Measurements from ENCODE around the gene C2CD2L. TPM values are rescaled to one million over a fixed set of nuclear protein-coding genes. Genes with fewer than 3 reads are reported as not detected.

C2CD2L gene
- total RNA-seq, 1 donor from 2014 or later, result 12.1 TPM

DNA sequence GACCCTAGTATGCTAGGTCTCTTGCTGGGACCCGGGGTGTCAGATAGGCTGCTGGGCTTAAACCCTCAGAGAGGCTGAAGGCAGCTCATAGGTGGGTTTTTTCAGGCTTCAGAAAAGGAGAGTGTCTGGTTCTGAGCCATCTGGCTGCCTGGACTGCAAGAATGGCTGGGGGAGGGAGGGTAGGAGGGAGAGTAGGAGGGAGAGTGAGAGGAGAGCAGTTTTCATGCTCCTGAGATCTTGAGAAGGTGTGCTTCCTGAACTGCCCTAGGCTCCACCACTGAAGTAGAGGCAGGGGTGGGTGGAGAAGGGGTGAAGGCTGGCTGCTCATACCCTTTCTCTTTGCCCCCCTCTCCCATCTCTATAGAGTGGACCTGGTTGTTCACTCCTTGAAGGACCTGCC lies 17.8 kb upstream of the C2CD2L start:
- TF ChIP-seq, protein P1, sequence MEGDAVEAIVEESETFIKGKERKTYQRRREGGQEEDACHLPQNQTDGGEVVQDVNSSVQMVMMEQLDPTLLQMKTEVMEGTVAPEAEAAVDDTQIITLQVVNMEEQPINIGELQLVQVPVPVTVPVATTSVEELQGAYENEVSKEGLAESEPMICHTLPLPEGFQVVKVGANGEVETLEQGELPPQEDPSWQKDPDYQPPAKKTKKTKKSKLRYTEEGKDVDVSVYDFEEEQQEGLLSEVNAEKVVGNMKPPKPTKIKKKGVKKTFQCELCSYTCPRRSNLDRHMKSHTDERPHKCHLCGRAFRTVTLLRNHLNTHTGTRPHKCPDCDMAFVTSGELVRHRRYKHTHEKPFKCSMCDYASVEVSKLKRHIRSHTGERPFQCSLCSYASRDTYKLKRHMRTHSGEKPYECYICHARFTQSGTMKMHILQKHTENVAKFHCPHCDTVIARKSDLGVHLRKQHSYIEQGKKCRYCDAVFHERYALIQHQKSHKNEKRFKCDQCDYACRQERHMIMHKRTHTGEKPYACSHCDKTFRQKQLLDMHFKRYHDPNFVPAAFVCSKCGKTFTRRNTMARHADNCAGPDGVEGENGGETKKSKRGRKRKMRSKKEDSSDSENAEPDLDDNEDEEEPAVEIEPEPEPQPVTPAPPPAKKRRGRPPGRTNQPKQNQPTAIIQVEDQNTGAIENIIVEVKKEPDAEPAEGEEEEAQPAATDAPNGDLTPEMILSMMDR (IDR thresholded peaks at IDR 0.05), result no peak
- DNase-seq (ENCODE audit: low spot score), result no peak
- H3K27ac Mint-ChIP-seq (ENCODE audit: unreplicated experiment), result no peak overlapping the region
- H3K4me3 Mint-ChIP-seq (ENCODE audit: unreplicated experiment), result no peak overlapping the region
- no peaks in the 10 kb centered on the region for H3K9me3 Mint-ChIP-seq (ENCODE audit: low read depth)
- peaks cover 41% of the 10 kb centered on the region for H3K4me1 Mint-ChIP-seq (ENCODE audit: low read depth)
- H3K36me3 Mint-ChIP-seq (ENCODE audit: low read depth), result peaks cover 4% of the 10 kb centered on the region
- H3K27me3 Mint-ChIP-seq (ENCODE audit: low read depth), result no peaks in the 10 kb centered on the region

DNA sequence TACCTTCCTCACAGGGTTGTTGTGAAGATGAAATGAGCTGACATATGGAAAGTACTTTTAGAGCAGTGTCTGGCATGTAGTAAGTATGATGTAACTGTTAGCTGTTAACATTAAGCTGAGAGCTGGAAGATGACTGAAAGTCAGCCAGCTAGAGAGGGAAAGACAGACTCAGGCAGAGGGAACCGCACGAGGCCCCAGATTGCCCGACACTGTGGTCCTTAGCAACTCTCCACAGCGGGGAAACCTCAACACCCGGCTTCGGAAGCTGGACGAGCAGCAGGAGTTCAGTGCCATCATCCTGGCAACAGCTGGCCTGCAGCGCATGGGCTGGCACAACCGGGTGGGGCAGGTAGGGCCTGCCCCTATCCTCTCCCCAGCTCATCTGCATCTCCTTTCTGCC lies 16.0 kb upstream of the C2CD2L start:
- Mint-ChIP-seq H3K27me3 (ENCODE audit: low read depth) (no peaks in the 10 kb centered on the region), H3K36me3 (ENCODE audit: low read depth) (peaks cover 4% of the 10 kb centered on the region), H3K27ac (ENCODE audit: unreplicated experiment) (no peak overlapping the region), H3K4me1 (ENCODE audit: low read depth) (peaks cover 34% of the 10 kb centered on the region), H3K4me3 (ENCODE audit: unreplicated experiment) (no peak overlapping the region), H3K9me3 (ENCODE audit: low read depth) (no peaks in the 10 kb centered on the region)
- TF ChIP-seq, protein P1 (IDR thresholded peaks at IDR 0.05), result no peak
- DNase-seq (ENCODE audit: low spot score), result no peak

DNA sequence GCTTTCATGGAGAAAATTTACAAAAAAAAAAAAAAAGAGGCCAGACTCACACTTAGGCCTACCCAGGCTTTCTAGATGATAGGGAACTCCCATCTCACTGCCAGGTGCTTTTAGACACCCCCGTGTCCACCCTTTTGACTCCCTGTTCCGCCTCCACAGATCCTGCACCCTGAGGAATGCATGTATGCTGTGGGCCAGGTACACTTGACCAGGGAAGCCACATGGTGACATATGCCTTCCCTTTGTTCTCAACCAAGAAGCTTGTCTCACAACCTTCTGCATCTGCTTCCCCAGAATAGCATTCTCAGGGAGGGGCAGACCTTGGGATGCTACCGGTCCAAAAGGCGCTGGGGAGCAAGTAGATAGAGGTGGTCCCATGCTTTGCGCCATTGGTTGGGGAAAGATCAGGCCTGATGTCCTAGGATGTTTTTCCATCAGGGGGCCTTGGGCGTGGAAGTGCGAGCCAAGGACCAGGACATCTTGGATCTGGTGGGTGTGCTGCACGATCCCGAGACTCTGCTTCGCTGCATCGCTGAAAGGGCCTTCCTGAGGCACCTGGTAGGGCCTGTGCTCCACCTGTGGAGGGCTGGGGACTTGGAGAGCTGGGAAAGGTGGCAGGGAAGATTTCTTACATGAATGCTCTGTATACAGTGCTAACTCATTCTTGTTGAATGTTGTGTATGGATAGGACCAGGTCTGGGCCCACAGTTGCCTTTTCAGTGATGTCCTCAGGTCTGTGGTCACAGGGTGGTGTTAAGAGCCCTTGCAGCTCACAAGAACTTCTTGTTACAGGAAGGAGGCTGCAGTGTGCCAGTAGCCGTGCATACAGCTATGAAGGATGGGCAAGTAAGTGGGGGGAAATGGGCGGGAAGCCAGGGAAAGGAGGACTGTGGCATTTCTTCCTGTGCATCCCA lies 14.9 kb upstream of the C2CD2L start:
- H3K27me3 Mint-ChIP-seq (ENCODE audit: low read depth), result no peaks in the 10 kb centered on the region
- TF ChIP-seq, protein P1 (IDR thresholded peaks at IDR 0.05), result no peak
- H3K36me3 Mint-ChIP-seq (ENCODE audit: low read depth), result peaks cover 7% of the 10 kb centered on the region
- no peak for DNase-seq (ENCODE audit: low spot score)
- H3K27ac Mint-ChIP-seq (ENCODE audit: unreplicated experiment), result no peak overlapping the region
- peaks cover 32% of the 10 kb centered on the region for H3K4me1 Mint-ChIP-seq (ENCODE audit: low read depth)
- H3K9me3 Mint-ChIP-seq (ENCODE audit: low read depth), result no peaks in the 10 kb centered on the region
- peak overlapping the region; percentile 16 for H3K4me3 Mint-ChIP-seq (ENCODE audit: unreplicated experiment)

DNA sequence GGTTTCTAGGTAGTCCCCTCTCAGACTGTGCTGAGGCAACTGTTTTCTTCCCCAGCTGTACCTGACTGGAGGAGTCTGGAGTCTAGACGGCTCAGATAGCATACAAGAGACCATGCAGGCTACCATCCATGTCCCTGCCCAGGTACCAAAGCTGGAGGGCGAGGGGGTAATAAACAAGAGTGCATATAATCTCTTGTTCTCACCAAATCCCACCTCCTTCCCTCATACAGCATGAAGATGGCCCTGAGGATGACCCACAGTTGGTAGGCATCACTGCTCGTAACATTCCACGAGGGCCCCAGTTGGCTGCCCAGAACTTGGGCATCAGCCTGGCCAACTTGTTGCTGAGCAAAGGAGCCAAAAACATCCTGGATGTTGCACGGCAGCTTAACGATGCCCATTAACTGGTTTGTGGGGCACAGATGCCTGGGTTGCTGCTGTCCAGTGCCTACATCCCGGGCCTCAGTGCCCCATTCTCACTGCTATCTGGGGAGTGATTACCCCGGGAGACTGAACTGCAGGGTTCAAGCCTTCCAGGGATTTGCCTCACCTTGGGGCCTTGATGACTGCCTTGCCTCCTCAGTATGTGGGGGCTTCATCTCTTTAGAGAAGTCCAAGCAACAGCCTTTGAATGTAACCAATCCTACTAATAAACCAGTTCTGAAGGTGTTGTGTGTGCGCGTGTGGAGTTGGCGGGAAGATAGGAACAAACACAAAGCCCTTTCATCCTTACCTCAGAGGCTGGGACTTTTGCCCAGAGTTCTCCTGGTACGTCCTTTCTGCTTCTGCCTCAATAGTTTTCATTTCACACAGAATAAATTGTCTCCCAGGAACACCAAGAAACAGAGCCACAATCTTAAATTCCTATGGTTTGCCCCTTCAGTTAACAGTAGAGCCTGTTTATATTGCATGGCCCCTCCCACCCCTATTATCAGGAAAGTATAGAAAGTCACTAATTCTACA lies 14.0 kb upstream of the C2CD2L start:
- Mint-ChIP-seq H3K27me3 (ENCODE audit: low read depth) (no peaks in the 10 kb centered on the region), H3K4me1 (ENCODE audit: low read depth) (peaks cover 32% of the 10 kb centered on the region), H3K9me3 (ENCODE audit: low read depth) (no peaks in the 10 kb centered on the region), H3K36me3 (ENCODE audit: low read depth) (peaks cover 13% of the 10 kb centered on the region), H3K4me3 (ENCODE audit: unreplicated experiment) (peak overlapping the region; percentile 87), H3K27ac (ENCODE audit: unreplicated experiment) (peak overlapping the region; percentile 91)
- DNase-seq (ENCODE audit: low spot score), result no peak
- TF ChIP-seq, protein P1 (IDR thresholded peaks at IDR 0.05), result no peak

Data from chondrocyte (in vitro differentiated cells).